Caco-2 (cell line): Measurements from ENCODE around the gene RNF11. TPM values are rescaled to one million over a fixed set of nuclear protein-coding genes. Genes with fewer than 3 reads are reported as not detected.

ENCODE experiments used
- BruUV-seq: library from RNA; stranded (reverse); fragments of 400-500 nt; replicated peaks from 2 replicates; lab custom pipeline; 2021; lab: Mats Ljungman, UMichigan
- CTCF ChIA-PET: fragments of 300-600 bp; sonication (Branson Sonifier 250); formaldehyde crosslinking; loops from one replicate; lab custom pipeline; 2022; ENCODE audit warnings: antibody characterized with exemption; lab: Charles Lee
- POLR2A ChIA-PET: fragments of 300-600 bp; sonication (Branson Sonifier 250); formaldehyde crosslinking; loops from one replicate; lab custom pipeline; 2022; ENCODE audit warnings: antibody characterized with exemption; lab: Charles Lee
- DNase-seq, 2 experiments: peaks; one replicate each; pipeline versions ENCODE4 v3.0.0 to v3.0.0-alpha.2; 2020 to 2022
- H3K27me3 ChIP-seq: replicated peaks from 2 replicates; pipeline ENCODE4 v1.6.0; 2011; ENCODE audit warnings: low read length; ENCODE audit not compliant: control insufficient read depth, insufficient read depth
- H3K36me3 ChIP-seq: 2 replicates; pipeline ENCODE4 v1.5.1; 2011; ENCODE audit warnings: low read length; ENCODE audit not compliant: control insufficient read depth, insufficient read depth
- H3K4me1 ChIP-seq: fragments of 250-450 bp; sonication (Bioruptor Pico); 2 replicates; pipeline ENCODE4 v1.5.1; 2020; ENCODE audit warnings: mild to moderate bottlenecking
- H3K4me3 ChIP-seq: 2 replicates; pipeline ENCODE4 v1.5.1; 2011; ENCODE audit warnings: low read depth, mild to moderate bottlenecking, control low read depth, low read length
- H3K9me3 ChIP-seq: fragments of 250-450 bp; sonication (Bioruptor Pico); 2 replicates; pipeline ENCODE4 v1.5.1; 2020; ENCODE audit warnings: mild to moderate bottlenecking, moderate library complexity
- H3K27ac Mint-ChIP-seq: one replicate; pipeline ENCODE4 v1.8.0; 2022; ENCODE audit warnings: mixed read lengths; ENCODE audit not compliant: unreplicated experiment
- H3K27me3 Mint-ChIP-seq: one replicate; pipeline ENCODE4 v1.8.0; 2022; ENCODE audit warnings: mixed read lengths; ENCODE audit not compliant: insufficient read depth, unreplicated experiment
- H3K36me3 Mint-ChIP-seq: one replicate; pipeline ENCODE4 v1.8.0; 2022; ENCODE audit warnings: mild to moderate bottlenecking, mixed read lengths; ENCODE audit not compliant: insufficient read depth, unreplicated experiment
- H3K4me1 Mint-ChIP-seq: one replicate; pipeline ENCODE4 v1.8.0; 2022; ENCODE audit warnings: low read depth, mixed read lengths; ENCODE audit not compliant: unreplicated experiment
- H3K4me3 Mint-ChIP-seq: one replicate; pipeline ENCODE4 v1.8.0; 2022; ENCODE audit warnings: mild to moderate bottlenecking, moderate library complexity, mixed read lengths; ENCODE audit not compliant: unreplicated experiment
- H3K9me3 Mint-ChIP-seq: one replicate; pipeline ENCODE4 v1.8.0; 2022; ENCODE audit warnings: mixed read lengths; ENCODE audit not compliant: unreplicated experiment
- intact Hi-C: fragments of 100-400 bp; cut with micrococcal nuclease; formaldehyde crosslinking; loops from one replicate; pipeline ENCODE4 v1.10.0; 2022; ENCODE audit not compliant: unreplicated experiment
- total RNA-seq: library from RNA; stranded (reverse); gene quantifications from 2 replicates; pipeline ENCODE4 v1.2.3, GENCODE V29; 2022
- TF ChIP-seq, protein P1 (sequence below), 2 experiments: fragments of 200-600 bp in 1 of 2; IDR thresholded peaks; 1 replicate in 1 of 2; 2 replicates in 1 of 2; pipeline versions ENCODE4 v1.5.1 to v1.8.0; 2011 to 2022; ENCODE audit warnings: antibody characterized with exemption in 1 of 2, control low read depth in 1 of 2, inconsistent platforms in 1 of 2, low read depth in 1 of 2, low read length in 1 of 2, mild to moderate bottlenecking in 1 of 2, moderate library complexity in 1 of 2; ENCODE audit not compliant: insufficient read depth in 1 of 2, severe bottlenecking in 1 of 2, unreplicated experiment in 1 of 2

The RNF11 gene
- total RNA-seq, 1 experiment from 2014 or later: 44.1 TPM

DNA sequence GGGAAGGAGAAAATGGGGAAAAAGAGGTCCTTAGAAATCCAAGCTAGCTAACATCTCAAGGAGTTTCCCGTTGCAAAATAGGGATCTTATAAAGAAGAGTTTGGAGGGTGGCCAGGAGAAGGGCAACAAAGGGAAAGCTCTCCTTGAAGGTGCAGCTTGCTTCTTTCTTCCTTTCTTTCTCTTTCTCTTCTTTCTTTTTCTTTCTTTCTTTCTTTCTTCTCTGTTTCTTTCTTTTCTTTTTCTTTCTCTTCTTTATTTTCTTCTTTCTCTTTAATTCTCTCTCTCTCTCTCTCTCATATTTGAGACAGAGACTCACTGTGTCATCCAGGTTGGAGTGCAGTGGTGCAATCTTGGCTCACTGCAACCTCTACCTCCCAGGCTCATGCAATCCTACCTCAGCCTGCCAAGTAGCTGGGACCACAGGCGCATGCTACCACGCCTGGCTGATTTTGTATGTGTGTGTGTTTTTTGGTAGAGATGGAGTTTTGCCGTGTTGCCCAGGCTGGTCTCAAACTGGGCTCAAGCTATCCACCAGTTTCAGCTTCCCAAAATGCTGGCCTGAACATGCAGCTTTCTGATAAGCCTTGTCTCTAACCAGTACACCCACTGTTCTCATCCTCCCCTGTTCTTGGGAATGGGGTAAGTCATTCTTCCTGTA lies 44.4 kb downstream of the RNF11 start:
- CTCF ChIA-PET: no interaction called here
- no peak overlapping the region for H3K4me3 Mint-ChIP-seq
- intact Hi-C loops: no loop called here
- no peaks in the 10 kb centered on the region for H3K27me3 Mint-ChIP-seq
- peaks cover 11% of the 10 kb centered on the region for H3K36me3 Mint-ChIP-seq
- H3K27ac Mint-ChIP-seq: no peak overlapping the region
- TF ChIP-seq, protein P1, sequence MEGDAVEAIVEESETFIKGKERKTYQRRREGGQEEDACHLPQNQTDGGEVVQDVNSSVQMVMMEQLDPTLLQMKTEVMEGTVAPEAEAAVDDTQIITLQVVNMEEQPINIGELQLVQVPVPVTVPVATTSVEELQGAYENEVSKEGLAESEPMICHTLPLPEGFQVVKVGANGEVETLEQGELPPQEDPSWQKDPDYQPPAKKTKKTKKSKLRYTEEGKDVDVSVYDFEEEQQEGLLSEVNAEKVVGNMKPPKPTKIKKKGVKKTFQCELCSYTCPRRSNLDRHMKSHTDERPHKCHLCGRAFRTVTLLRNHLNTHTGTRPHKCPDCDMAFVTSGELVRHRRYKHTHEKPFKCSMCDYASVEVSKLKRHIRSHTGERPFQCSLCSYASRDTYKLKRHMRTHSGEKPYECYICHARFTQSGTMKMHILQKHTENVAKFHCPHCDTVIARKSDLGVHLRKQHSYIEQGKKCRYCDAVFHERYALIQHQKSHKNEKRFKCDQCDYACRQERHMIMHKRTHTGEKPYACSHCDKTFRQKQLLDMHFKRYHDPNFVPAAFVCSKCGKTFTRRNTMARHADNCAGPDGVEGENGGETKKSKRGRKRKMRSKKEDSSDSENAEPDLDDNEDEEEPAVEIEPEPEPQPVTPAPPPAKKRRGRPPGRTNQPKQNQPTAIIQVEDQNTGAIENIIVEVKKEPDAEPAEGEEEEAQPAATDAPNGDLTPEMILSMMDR (IDR thresholded peaks at IDR 0.05; ENCODE audit: insufficient read depth in 1 of 2, low read depth in 1 of 2, low read length in 1 of 2, severe bottlenecking in 1 of 2, unreplicated experiment in 1 of 2): no peak
- peaks cover 7% of the 10 kb centered on the region for H3K4me1 Mint-ChIP-seq
- H3K9me3 Mint-ChIP-seq: no peaks in the 10 kb centered on the region
- BruUV-seq: no TSS peak
- no peak for DNase-seq
- Histone ChIP-seq H3K27me3 (no peaks in the 10 kb centered on the region), H3K36me3 (no peaks in the 10 kb centered on the region), H3K9me3 (no peaks in the 10 kb centered on the region), H3K4me1 (peaks cover 7% of the 10 kb centered on the region; the same call in 1 of the 2 replicates), H3K4me3 (no peak overlapping the region)
- POLR2A ChIA-PET: no interaction called here

DNA sequence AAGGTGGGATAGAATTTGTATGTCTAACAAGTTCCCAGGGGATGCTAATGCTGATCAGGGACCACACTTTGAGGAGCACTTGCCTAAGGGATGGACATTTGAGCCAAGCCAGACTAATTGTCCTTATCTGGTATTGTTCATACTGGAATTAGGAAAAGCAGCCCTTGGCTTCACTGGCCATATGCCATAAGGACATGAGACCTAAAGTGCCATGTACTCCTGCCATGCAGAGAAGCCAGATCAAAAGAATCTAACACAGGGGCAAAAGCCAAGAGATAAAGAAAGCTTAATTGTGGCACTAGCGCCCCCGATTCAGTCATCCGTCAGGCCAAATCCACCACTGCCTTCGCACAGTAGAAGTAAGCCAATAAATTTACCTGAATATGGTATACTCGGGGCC lies 45.7 kb downstream of the RNF11 start:
- peaks cover 11% of the 10 kb centered on the region for H3K36me3 Mint-ChIP-seq
- H3K4me1 Mint-ChIP-seq: peaks cover 7% of the 10 kb centered on the region
- no peak overlapping the region for H3K27ac Mint-ChIP-seq
- no peak overlapping the region for H3K4me3 ChIP-seq
- no peaks in the 10 kb centered on the region for H3K9me3 ChIP-seq
- POLR2A ChIA-PET: no interaction called here
- intact Hi-C loops: no loop called here
- H3K4me1 ChIP-seq: peaks cover 7% of the 10 kb centered on the region; the same call in 1 of the 2 replicates
- H3K9me3 Mint-ChIP-seq: no peaks in the 10 kb centered on the region
- no peaks in the 10 kb centered on the region for H3K27me3 ChIP-seq
- BruUV-seq: no TSS peak
- CTCF ChIA-PET: no interaction called here
- no peaks in the 10 kb centered on the region for H3K27me3 Mint-ChIP-seq
- no peaks in the 10 kb centered on the region for H3K36me3 ChIP-seq
- TF ChIP-seq, protein P1 (IDR thresholded peaks at IDR 0.05; ENCODE audit: insufficient read depth in 1 of 2, low read depth in 1 of 2, low read length in 1 of 2, severe bottlenecking in 1 of 2, unreplicated experiment in 1 of 2): no peak
- no peak for DNase-seq
- H3K4me3 Mint-ChIP-seq: no peak overlapping the region

DNA sequence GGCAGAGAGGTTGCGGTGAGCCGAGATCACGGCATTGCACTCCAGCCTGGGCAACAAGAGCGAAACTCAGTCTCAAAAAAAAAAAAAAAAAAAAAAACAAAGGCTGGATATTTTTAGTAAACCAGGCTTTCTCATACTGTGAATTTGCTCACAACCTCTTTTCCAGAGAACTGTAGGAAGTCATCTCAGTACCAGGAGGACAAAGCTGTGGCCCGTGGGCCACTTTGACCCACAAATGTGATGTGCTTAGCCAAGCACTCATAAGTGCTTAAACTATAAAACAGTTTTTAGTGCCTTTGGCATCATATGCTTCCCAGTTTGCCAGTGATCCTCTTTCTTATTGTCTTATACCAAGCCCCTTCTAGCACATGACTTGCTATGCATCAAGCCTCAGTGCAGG lies 46.5 kb downstream of the RNF11 start:
- no TSS peak for BruUV-seq
- TF ChIP-seq, protein P1 (IDR thresholded peaks at IDR 0.05; ENCODE audit: insufficient read depth in 1 of 2, low read depth in 1 of 2, low read length in 1 of 2, severe bottlenecking in 1 of 2, unreplicated experiment in 1 of 2): no peak
- H3K27me3 ChIP-seq: no peaks in the 10 kb centered on the region
- no peaks in the 10 kb centered on the region for H3K9me3 Mint-ChIP-seq
- ChIA-PET POLR2A (no interaction called here), CTCF (no interaction called here)
- no peaks in the 10 kb centered on the region for H3K27me3 Mint-ChIP-seq
- no peaks in the 10 kb centered on the region for H3K36me3 ChIP-seq
- intact Hi-C loops: no loop called here
- H3K9me3 ChIP-seq: no peaks in the 10 kb centered on the region
- peaks cover 7% of the 10 kb centered on the region for H3K4me1 Mint-ChIP-seq
- peaks cover 11% of the 10 kb centered on the region for H3K36me3 Mint-ChIP-seq
- H3K27ac Mint-ChIP-seq: no peak overlapping the region
- H3K4me3 ChIP-seq: no peak overlapping the region
- no peak overlapping the region for H3K4me3 Mint-ChIP-seq
- no peak for DNase-seq
- H3K4me1 ChIP-seq: peaks cover 7% of the 10 kb centered on the region; the same call in 1 of the 2 replicates
